Measurements from ENCODE around the gene ERN1. TPM values are rescaled to one million over a fixed set of nuclear protein-coding genes. Genes with fewer than 3 reads are reported as not detected.
"Not testable (repeated sequence)": the region's sequence is repeated elsewhere in the genome, so short reads cannot be mapped to it uniquely, and the experiment has no call there.

The ERN1 gene
- total RNA-seq, 1 donor = 14.7 TPM

DNA sequence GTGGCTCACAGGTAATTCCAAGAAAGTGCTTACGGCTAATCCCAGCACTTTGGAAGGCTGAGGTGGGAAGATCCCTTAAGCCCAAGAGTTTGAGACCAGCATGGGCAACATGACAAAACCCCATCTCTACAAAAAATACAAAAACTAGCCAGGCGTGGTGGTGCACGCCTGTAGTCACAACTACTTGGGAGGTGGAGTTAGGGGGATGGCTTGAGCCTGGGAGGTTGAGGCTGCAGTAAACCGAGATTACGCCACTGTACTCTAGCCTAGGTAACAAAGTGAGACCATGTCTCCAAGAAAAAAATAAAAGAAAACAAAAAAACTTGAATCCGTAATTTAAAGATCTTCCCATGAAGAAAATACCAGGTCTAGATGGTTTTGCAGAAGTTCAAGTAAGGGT, 114.5 kb downstream of the ERN1 start:
- DNase-seq (ENCODE audit: low read depth) = no peak
- TF ChIP-seq, protein P1, sequence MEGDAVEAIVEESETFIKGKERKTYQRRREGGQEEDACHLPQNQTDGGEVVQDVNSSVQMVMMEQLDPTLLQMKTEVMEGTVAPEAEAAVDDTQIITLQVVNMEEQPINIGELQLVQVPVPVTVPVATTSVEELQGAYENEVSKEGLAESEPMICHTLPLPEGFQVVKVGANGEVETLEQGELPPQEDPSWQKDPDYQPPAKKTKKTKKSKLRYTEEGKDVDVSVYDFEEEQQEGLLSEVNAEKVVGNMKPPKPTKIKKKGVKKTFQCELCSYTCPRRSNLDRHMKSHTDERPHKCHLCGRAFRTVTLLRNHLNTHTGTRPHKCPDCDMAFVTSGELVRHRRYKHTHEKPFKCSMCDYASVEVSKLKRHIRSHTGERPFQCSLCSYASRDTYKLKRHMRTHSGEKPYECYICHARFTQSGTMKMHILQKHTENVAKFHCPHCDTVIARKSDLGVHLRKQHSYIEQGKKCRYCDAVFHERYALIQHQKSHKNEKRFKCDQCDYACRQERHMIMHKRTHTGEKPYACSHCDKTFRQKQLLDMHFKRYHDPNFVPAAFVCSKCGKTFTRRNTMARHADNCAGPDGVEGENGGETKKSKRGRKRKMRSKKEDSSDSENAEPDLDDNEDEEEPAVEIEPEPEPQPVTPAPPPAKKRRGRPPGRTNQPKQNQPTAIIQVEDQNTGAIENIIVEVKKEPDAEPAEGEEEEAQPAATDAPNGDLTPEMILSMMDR (IDR thresholded peaks at IDR 0.05; ENCODE audit: insufficient read depth, low read depth, low read length) = no peak
- H3K4me3 ChIP-seq (ENCODE audit: low read depth, low read length) = no peak overlapping the region

DNA sequence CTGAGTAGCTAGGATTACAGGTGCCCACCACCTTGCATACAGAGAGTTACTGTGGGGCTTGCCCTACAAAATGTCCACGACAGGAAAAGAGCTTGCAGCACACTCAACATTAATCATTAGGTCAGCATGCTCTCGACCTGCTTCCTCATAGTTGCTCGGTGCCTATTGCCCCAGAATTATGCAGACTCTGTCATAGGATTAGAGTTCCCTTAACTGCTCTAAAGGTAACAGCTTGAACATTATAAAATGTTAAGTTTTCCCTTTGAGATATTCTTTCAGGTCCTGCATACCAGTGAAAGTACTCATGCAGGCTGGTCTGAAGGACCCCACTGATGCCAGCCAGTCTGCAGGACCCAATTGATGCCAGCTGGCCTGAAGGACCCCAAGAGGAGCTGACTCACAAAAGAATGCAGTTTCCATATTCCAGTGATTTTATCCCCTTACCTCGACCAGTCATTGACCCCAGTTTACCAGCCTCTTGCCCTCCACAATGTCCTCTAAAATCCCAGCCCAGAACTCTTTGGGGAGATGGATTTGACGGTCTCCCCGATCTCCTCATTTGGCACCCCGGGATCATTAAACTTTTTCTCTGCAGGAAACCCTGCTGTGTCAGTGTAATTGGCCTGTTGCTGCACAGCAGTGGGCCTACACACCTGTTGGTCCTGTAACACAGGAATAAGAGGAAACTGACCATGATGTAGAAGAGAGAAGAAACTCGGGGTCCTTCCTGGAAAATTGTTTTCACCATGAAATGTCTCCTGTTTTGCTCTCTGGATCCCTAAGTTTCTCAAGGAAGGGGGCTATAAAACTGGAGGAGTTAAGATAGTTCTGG, 120.2 kb downstream of the ERN1 start:
- H3K4me3 ChIP-seq (ENCODE audit: low read depth, low read length) = no peak overlapping the region
- no peak for DNase-seq (ENCODE audit: low read depth)
- TF ChIP-seq, protein P1 (IDR thresholded peaks at IDR 0.05; ENCODE audit: insufficient read depth, low read depth, low read length) = no peak

DNA sequence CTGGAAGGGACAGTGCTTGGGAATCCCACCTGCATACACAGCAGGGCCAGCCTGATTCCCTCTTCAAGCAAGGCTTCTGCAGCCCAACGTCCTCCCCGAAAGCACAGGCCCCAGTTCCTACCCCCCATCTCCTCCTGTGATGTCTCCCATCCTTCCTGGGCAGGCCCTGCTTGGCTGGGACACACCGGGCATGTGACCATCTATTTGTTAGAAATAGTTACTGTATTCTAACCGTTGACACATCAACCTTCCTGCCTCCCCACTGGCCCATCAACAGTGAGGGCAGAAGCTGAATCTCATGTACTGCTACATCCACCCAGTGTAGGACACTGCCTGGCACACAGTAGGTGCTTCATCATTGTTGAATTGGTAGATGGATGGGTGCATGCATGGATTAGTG, 121.1 kb downstream of the ERN1 start:
- DNase-seq (ENCODE audit: low read depth) = no peak
- TF ChIP-seq, protein P1 (IDR thresholded peaks at IDR 0.05; ENCODE audit: insufficient read depth, low read depth, low read length) = no peak
- no peak overlapping the region for H3K4me3 ChIP-seq (ENCODE audit: low read depth, low read length)

DNA sequence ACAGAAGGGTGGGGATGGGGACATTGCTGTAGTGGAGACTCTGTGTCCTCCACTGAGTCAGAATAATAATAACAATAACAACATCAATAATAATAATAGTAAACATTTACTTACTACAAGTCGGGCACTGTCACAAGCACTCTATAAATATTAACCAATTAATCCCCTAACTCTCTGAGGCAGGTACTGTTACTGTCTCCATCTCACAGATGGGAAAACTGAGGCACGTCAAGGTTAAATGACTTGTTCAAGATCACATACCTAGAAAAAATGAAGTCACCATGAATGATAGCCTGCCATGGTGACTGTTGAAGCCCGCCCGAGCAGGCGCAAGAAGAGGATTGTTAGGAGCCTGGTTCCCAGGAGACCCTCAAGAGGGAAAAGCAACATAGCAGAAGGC, 121.6 kb downstream of the ERN1 start:
- no peak for DNase-seq (ENCODE audit: low read depth)
- TF ChIP-seq, protein P1 (IDR thresholded peaks at IDR 0.05; ENCODE audit: insufficient read depth, low read depth, low read length) = no peak
- H3K4me3 ChIP-seq (ENCODE audit: low read depth, low read length) = no peak overlapping the region

DNA sequence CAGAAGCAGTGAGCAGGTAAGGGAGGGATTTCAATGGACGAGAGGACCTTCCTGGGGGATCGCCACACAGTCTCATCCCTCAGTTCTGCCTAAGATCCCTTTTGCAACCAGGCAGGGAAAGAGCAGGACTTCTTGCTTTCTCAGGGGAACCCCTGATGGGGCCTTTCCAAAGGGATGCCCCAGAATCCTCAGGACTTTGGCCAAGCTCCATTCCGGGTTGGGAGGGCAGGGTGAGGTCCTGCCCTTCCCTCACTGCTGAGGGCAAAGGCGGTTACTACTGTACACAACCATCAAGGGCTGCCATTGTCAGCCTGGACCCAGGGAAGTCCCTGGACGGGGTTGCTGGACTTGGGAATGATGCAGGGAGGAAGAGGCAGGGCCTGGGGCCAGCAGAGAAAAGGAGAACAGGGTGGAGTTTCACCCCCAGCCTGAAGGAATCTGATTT, 122.1 kb downstream of the ERN1 start:
- no peak overlapping the region for H3K4me3 ChIP-seq (ENCODE audit: low read depth, low read length)
- DNase-seq (ENCODE audit: low read depth) = no peak
- TF ChIP-seq, protein P1 (IDR thresholded peaks at IDR 0.05; ENCODE audit: insufficient read depth, low read depth, low read length) = no peak

DNA sequence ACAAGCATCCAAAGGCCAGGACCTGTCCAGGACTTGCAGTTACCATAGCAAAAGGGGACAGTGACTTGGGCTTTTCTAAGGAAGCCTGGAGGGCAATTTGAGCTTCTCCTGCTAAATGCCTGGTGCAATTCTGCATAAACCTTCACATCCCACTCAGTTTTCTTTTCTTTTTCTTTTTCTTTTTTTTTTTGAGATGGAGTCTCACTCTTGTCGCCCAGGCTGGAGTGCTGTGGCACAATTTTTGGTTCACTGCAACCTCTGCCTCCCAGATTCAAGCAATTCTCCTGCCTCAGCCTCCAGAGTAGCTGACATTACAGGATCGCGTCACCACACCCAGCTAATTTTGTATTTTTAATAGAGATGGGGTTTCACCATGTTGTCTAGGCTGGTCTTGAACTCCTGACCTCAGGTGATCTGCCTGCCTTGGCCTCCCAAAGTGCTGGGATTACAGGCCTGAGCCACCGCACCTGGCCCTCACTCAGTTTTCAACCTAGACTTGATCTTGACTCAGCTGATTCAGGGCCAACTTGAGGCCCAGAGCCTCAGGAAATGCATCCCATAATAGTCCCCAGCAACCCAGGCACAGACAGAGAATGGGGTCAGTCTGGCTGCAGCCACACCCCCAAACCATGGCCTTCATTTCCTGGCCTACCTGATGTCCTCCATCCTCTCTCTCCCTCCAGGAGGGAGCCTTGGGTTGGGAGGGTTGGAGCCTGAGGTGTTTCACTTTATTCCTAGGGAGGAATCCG, 122.7 kb downstream of the ERN1 start:
- H3K4me3 ChIP-seq (ENCODE audit: low read depth, low read length); DNase-seq (ENCODE audit: low read depth): not testable (repeated sequence)

DNA sequence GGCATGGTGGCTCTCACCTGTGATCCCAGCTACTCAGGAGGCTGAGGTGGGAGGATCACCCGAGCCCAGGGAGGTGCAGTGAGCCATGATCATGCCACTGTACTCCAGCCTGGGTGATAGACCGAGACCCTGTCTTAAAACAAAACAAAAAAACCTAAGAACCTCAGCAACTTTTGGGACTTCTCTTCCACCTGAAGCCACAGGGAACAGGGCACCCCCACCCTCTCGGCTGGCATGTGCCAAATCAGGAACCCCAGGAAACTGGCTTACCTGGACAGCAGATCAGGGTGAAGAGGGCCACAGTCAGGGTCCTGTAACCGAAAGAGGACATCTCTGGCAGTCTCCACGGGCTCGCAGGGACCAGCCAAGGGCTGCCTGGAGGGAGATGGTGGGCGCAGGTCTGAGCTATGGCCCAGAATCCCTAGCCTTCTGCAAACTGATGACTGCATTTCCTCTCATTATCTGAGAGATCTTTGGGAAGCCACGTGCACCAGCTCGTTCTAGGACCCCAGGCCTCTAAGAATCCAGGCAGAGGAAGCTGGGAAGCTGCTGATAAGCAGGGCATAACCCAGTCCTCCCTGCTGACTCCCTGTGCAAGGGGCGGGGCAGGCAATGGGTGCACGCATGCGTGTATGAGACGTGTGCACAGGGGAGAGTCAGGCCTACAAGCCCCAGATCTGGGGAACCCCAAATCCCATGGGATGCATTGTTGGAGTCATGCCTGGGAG, 123.4 kb downstream of the ERN1 start:
- no peak overlapping the region for H3K4me3 ChIP-seq (ENCODE audit: low read depth, low read length)
- TF ChIP-seq, protein P1 (IDR thresholded peaks at IDR 0.05; ENCODE audit: insufficient read depth, low read depth, low read length) = no peak
- peak; percentile 18 for DNase-seq (ENCODE audit: low read depth)
